K562 (cell line): ENCODE results near the gene PPT1. TPM values are rescaled to one million over a fixed set of nuclear protein-coding genes. Genes with fewer than 3 reads are reported as not detected.

ENCODE experiments used
- BCOR ChIP-seq: fragments of 450-650 bp; IDR thresholded peaks from 2 replicates; pipeline ENCODE4 v1.6.1; 2016
- ESRRA ChIP-seq: fragments of 450-650 bp; IDR thresholded peaks from 2 replicates; pipeline ENCODE4 v1.6.1; 2014; ENCODE audit warnings: low read depth, mild to moderate bottlenecking, moderate library complexity, borderline replicate concordance
- HNRNPLL ChIP-seq: fragments of 200-400 bp; formaldehyde crosslinking; IDR thresholded peaks from 2 replicates; pipeline ENCODE4 v1.6.1; 2017; ENCODE audit warnings: low read length, low read depth, mild to moderate bottlenecking; ENCODE audit not compliant: poor library complexity, severe bottlenecking
- IFI16 ChIP-seq: fragments of 250-450 bp; sonication (Bioruptor Pico); IDR thresholded peaks from 2 replicates; pipeline ENCODE4 v2.1.2; 2022; ENCODE audit warnings: mild to moderate bottlenecking, inconsistent platforms
- RAD51 ChIP-seq: fragments of 450-650 bp; IDR thresholded peaks from 2 replicates; pipeline ENCODE4 v1.7.1; 2016; ENCODE audit warnings: low read depth, mild to moderate bottlenecking, borderline replicate concordance
- RFX1 ChIP-seq: fragments of 450-650 bp; IDR thresholded peaks from 2 replicates; pipeline ENCODE4 v1.6.1; 2016; ENCODE audit warnings: mild to moderate bottlenecking, moderate library complexity
- SMARCA4 ChIP-seq: fragments of 450-650 bp; IDR thresholded peaks from 2 replicates; pipeline ENCODE4 v1.6.1; 2016
- SMARCE1 ChIP-seq: fragments of 450-650 bp; IDR thresholded peaks from 2 replicates; pipeline ENCODE4 v1.7.1; 2016; ENCODE audit warnings: mild to moderate bottlenecking
- SRF ChIP-seq, 2 experiments: fragments of 250-450, 450-650 bp in 1 of 2; sonication (Bioruptor Pico) in 1 of 2; sonication (generic) in 1 of 2; formaldehyde crosslinking; IDR thresholded peaks; 2 replicates each; pipeline versions ENCODE4 v1.5.0 to v1.5.1; 2020 to 2022; ENCODE audit warnings: mild to moderate bottlenecking in 1 of 2, missing genetic modification reagents in 1 of 2
- SRSF1 ChIP-seq: fragments of 200-400 bp; formaldehyde crosslinking; IDR thresholded peaks from 2 replicates; pipeline ENCODE4 v1.6.1; 2017; ENCODE audit warnings: mild to moderate bottlenecking, low read depth, low read length, moderate library complexity
- polyA plus RNA-seq, 8 experiments: library from polyadenylated mRNA; depleted of rRNA in 4 of 8; stranded (reverse) in 5 of 8; unstranded in 3 of 8; fragments of >200 nt; fragmentation: Nextera tagmentation in 2 of 8; fragmentation: Illumina TruSeq in 1 of 8; extraction: Ambion mirVana in 2 of 8; extraction: Trizol in 1 of 8; gene quantifications; 2 replicates each; pipeline versions ENCODE4 v1.2.1 to v1.2.3, GENCODE V29; 2011 to 2014; ENCODE audit warnings: inconsistent platforms in 1 of 8, missing spikeins in 1 of 8
- total RNA-seq, 7 experiments: library from RNA; depleted of rRNA in 6 of 7; stranded (reverse); fragments of >200 nt in 6 of 7; fragmentation: Illumina TruSeq in 2 of 7; extraction: Trizol in 2 of 7; gene quantifications; 2 replicates each; pipeline versions ENCODE4 v1.2.1 to v1.2.3, GENCODE V29; 2011 to 2021; ENCODE audit warnings: low replicate concordance in 1 of 7
- TF ChIP-seq, protein P1 (sequence below), 2 experiments: fragments of 450-650 bp; IDR thresholded peaks; 2 replicates each; pipeline ENCODE4 v1.6.1; 2018; ENCODE audit warnings: mild to moderate bottlenecking in 2 of 2, low read depth in 1 of 2; ENCODE audit not compliant: partially characterized antibody in 2 of 2
- TF ChIP-seq, protein P2 (sequence below): fragments of 250-450 bp; sonication (Bioruptor Pico); IDR thresholded peaks from 2 replicates; pipeline ENCODE4 v1.5.0; 2020; ENCODE audit warnings: mild to moderate bottlenecking, borderline replicate concordance
- TF ChIP-seq, protein P3 (sequence below): fragments of 450-650 bp; formaldehyde crosslinking; IDR thresholded peaks from 2 replicates; pipeline ENCODE4 v1.4.0; 2020; ENCODE audit warnings: mild to moderate bottlenecking, mixed read lengths
- TF ChIP-seq, protein P4 (sequence below): sonication (generic); formaldehyde crosslinking; IDR thresholded peaks from 2 replicates; pipeline ENCODE4 v1.8.1; 2023; ENCODE audit warnings: mild to moderate bottlenecking, missing genetic modification reagents

PPT1 gene
- total and polyA plus RNA-seq, 9 of the 15 experiments (the other 6 are each of a cell fraction or from before 2014, with no cell fraction given): 72.2 to 285 (median 143) TPM

DNA sequence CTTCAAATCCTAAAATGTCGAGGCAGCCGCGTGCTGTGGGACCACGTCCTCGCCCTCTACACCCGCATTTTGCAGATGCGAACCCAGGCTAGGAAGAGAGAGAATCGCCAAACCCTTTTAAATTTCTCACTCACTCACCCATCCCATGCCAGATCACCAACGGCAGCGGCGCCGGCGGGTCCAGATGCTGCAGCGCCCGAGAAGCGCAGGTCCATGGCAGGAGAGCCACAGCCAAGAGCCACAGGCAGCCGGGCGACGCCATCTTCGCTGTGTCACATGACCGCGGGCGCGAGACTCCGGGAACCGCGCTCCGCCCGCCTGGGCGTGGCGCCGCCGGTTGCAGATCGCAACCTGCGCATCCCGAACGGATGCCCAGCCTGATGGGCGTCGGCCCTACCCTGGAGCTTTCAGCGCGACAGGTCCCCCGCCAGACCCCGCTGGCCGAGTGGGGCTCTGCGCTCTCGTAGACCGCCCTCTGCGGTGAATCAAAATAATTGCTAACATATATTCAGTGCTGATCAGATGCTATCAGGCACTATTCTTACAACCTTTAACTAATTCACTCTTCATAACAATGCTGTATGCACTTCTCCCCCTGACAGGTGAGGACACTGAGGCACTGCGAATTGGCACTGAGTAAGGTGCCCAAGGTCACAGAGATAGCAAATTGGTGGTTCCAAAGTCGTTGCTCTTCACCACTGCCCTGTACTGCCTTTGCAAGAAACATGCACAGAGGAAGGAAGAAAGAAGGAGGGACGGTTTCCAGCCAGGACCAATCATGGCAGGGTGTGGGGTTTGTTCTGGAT lies at the start of gene PPT1 (continued):
- TF ChIP-seq, protein P1, sequence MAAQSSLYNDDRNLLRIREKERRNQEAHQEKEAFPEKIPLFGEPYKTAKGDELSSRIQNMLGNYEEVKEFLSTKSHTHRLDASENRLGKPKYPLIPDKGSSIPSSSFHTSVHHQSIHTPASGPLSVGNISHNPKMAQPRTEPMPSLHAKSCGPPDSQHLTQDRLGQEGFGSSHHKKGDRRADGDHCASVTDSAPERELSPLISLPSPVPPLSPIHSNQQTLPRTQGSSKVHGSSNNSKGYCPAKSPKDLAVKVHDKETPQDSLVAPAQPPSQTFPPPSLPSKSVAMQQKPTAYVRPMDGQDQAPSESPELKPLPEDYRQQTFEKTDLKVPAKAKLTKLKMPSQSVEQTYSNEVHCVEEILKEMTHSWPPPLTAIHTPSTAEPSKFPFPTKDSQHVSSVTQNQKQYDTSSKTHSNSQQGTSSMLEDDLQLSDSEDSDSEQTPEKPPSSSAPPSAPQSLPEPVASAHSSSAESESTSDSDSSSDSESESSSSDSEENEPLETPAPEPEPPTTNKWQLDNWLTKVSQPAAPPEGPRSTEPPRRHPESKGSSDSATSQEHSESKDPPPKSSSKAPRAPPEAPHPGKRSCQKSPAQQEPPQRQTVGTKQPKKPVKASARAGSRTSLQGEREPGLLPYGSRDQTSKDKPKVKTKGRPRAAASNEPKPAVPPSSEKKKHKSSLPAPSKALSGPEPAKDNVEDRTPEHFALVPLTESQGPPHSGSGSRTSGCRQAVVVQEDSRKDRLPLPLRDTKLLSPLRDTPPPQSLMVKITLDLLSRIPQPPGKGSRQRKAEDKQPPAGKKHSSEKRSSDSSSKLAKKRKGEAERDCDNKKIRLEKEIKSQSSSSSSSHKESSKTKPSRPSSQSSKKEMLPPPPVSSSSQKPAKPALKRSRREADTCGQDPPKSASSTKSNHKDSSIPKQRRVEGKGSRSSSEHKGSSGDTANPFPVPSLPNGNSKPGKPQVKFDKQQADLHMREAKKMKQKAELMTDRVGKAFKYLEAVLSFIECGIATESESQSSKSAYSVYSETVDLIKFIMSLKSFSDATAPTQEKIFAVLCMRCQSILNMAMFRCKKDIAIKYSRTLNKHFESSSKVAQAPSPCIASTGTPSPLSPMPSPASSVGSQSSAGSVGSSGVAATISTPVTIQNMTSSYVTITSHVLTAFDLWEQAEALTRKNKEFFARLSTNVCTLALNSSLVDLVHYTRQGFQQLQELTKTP (IDR thresholded peaks at IDR 0.05; ENCODE audit: low read depth in 1 of 2, partially characterized antibody in 2 of 2): peak in 1 of 2 experiments; percentile 88
- no peak for TF ChIP-seq RFX1
- 0 out of 2 replicates have a peak, but pooled peaks have one; percentile 17 for TF ChIP-seq SMARCA4
- no peak for TF ChIP-seq SRSF1
- no peak for TF ChIP-seq SMARCE1
- TF ChIP-seq, protein P2, sequence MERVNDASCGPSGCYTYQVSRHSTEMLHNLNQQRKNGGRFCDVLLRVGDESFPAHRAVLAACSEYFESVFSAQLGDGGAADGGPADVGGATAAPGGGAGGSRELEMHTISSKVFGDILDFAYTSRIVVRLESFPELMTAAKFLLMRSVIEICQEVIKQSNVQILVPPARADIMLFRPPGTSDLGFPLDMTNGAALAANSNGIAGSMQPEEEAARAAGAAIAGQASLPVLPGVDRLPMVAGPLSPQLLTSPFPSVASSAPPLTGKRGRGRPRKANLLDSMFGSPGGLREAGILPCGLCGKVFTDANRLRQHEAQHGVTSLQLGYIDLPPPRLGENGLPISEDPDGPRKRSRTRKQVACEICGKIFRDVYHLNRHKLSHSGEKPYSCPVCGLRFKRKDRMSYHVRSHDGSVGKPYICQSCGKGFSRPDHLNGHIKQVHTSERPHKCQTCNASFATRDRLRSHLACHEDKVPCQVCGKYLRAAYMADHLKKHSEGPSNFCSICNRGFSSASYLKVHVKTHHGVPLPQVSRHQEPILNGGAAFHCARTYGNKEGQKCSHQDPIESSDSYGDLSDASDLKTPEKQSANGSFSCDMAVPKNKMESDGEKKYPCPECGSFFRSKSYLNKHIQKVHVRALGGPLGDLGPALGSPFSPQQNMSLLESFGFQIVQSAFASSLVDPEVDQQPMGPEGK (CRISPR knock-in tag): no peak
- TF ChIP-seq, protein P3, sequence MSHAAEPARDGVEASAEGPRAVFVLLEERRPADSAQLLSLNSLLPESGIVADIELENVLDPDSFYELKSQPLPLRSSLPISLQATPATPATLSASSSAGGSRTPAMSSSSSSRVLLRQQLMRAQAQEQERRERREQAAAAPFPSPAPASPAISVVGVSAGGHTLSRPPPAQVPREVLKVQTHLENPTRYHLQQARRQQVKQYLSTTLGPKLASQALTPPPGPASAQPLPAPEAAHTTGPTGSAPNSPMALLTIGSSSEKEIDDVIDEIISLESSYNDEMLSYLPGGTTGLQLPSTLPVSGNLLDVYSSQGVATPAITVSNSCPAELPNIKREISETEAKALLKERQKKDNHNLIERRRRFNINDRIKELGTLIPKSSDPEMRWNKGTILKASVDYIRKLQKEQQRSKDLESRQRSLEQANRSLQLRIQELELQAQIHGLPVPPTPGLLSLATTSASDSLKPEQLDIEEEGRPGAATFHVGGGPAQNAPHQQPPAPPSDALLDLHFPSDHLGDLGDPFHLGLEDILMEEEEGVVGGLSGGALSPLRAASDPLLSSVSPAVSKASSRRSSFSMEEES (CRISPR knock-in tag): peak; percentile 99
- TF ChIP-seq, protein P4, sequence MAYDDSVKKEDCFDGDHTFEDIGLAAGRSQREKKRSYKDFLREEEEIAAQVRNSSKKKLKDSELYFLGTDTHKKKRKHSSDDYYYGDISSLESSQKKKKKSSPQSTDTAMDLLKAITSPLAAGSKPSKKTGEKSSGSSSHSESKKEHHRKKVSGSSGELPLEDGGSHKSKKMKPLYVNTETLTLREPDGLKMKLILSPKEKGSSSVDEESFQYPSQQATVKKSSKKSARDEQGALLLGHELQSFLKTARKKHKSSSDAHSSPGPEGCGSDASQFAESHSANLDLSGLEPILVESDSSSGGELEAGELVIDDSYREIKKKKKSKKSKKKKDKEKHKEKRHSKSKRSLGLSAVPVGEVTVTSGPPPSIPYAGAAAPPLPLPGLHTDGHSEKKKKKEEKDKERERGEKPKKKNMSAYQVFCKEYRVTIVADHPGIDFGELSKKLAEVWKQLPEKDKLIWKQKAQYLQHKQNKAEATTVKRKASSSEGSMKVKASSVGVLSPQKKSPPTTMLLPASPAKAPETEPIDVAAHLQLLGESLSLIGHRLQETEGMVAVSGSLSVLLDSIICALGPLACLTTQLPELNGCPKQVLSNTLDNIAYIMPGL: peak; percentile 98
- peak; percentile 96 for TF ChIP-seq RAD51
- peak; percentile 95 for TF ChIP-seq HNRNPLL
- peak; percentile 43 for TF ChIP-seq BCOR
- TF ChIP-seq IFI16 (CRISPR knock-in tag): no peak
- TF ChIP-seq ESRRA: peak; percentile 91; the same call in 1 of the 2 replicates
- no peak; a peak in 1 of 4 replicates for TF ChIP-seq SRF (CRISPR knock-in tag; IDR thresholded peaks at IDR 0.05)
